Stimulated activated effector memory CD8-positive, alpha-beta T cell treated with anti-CD3 and anti-CD28 coated beads, Interleukin-12 subunit alpha, Interleukin-12 subunit beta, amount 100 ng/mL, for 72 hours (primary cell): ENCODE data around the gene STK35.
A peak's percentile ranks its signal among the peaks of the same experiment; 100 is the strongest.

Experiments used
- ATAC-seq: fragments of 150-1000 bp; cut with Tn5 transposase; 2 replicates; pipeline ENCODE4 v1.10.0; 2021
- DNase-seq, 2 donors: peaks; one replicate each; pipeline ENCODE4 v3.0.0; 2021 to 2022; ENCODE audit warnings: low spot score in 2 of 2
- H3K27ac Mint-ChIP-seq: one replicate; pipeline ENCODE4 v1.8.0; 2022; ENCODE audit warnings: mild to moderate bottlenecking, mixed read lengths
- H3K36me3 Mint-ChIP-seq: one replicate; pipeline ENCODE4 v1.8.0; 2022; ENCODE audit warnings: mild to moderate bottlenecking, mixed read lengths
- H3K4me1 Mint-ChIP-seq: one replicate; pipeline ENCODE4 v1.8.0; 2022; ENCODE audit warnings: mixed read lengths
- H3K4me3 Mint-ChIP-seq: one replicate; pipeline ENCODE4 v1.8.0; 2022; ENCODE audit warnings: mild to moderate bottlenecking, mixed read lengths
- H3K9me3 Mint-ChIP-seq: one replicate; pipeline ENCODE4 v1.8.0; 2022; ENCODE audit warnings: mixed read lengths

Gene STK35

GRCh38 chr20:2101057-2101864 lies at the start of gene STK35:
STK35 (plus strand) TSS chr20:2101827; CDS start chr20:2101882, 55 bp downstream.
- DNase-seq, result no peak
- Mint-ChIP-seq H3K4me3 (peak within 1 kb of the TSS; percentile 84), H3K4me1 (peaks cover 38% of the 10 kb centered on the region), H3K9me3 (no peaks in the 10 kb centered on the region), H3K36me3 (peaks cover 40% of the 10 kb centered on the region), H3K27ac (peak within 1 kb of the TSS; percentile 100)
- peak; percentile 58 for ATAC-seq

GRCh38 chr20:2051946-2052345 lies 49.7 kb upstream of the STK35 start:
- Mint-ChIP-seq H3K36me3 (no peaks in the 10 kb centered on the region), H3K4me1 (no peaks in the 10 kb centered on the region), H3K27ac (no peak overlapping the region), H3K9me3 (no peaks in the 10 kb centered on the region), H3K4me3 (no peak overlapping the region)
- DNase-seq (no peak), ATAC-seq (no peak)

GRCh38 chr20:2052741-2053140 lies 48.9 kb upstream of the STK35 start:
- DNase-seq (no peak), ATAC-seq (no peak)
- no peaks in the 10 kb centered on the region for H3K9me3 Mint-ChIP-seq
- H3K27ac Mint-ChIP-seq, result no peak overlapping the region
- H3K4me1 Mint-ChIP-seq, result no peaks in the 10 kb centered on the region
- H3K4me3 Mint-ChIP-seq, result no peak overlapping the region
- H3K36me3 Mint-ChIP-seq, result no peaks in the 10 kb centered on the region

- H3K9me3 Mint-ChIP-seq, result no peaks in the 10 kb centered on the region
- DNase-seq, result no peak
Measured at GRCh38 chr20:2053615-2054014, 48.0 kb upstream of the STK35 start.

GRCh38 chr20:2054911-2055310 lies 46.7 kb upstream of the STK35 start:
- ATAC-seq (no peak), DNase-seq (no peak)
- H3K27ac Mint-ChIP-seq, result no peak overlapping the region
- no peaks in the 10 kb centered on the region for H3K9me3 Mint-ChIP-seq
- no peaks in the 10 kb centered on the region for H3K4me1 Mint-ChIP-seq
- no peak overlapping the region for H3K4me3 Mint-ChIP-seq
- H3K36me3 Mint-ChIP-seq, result no peaks in the 10 kb centered on the region

More at GRCh38 chr20:2053615-2054014, 48.0 kb upstream of the STK35 start:
- no peaks in the 10 kb centered on the region for H3K4me1 Mint-ChIP-seq
- H3K27ac Mint-ChIP-seq, result no peak overlapping the region
- no peak for ATAC-seq
- H3K36me3 Mint-ChIP-seq, result no peaks in the 10 kb centered on the region
- H3K4me3 Mint-ChIP-seq, result no peak overlapping the region

- Mint-ChIP-seq H3K4me1 (no peaks in the 10 kb centered on the region), H3K27ac (no peak overlapping the region), H3K9me3 (no peaks in the 10 kb centered on the region), H3K4me3 (no peak overlapping the region), H3K36me3 (no peaks in the 10 kb centered on the region)
- no peak for ATAC-seq
- no peak for DNase-seq
Measured at GRCh38 chr20:2059411-2059810, 42.2 kb upstream of the STK35 start.

- Mint-ChIP-seq H3K9me3 (no peaks in the 10 kb centered on the region), H3K4me3 (no peak overlapping the region), H3K36me3 (no peaks in the 10 kb centered on the region), H3K4me1 (no peaks in the 10 kb centered on the region), H3K27ac (no peak overlapping the region)
- DNase-seq (no peak), ATAC-seq (no peak)
Measured at GRCh38 chr20:2065099-2065498, 36.5 kb upstream of the STK35 start.

- ATAC-seq (no peak), DNase-seq (no peak)
- no peaks in the 10 kb centered on the region for H3K36me3 Mint-ChIP-seq
- no peak overlapping the region for H3K4me3 Mint-ChIP-seq
- no peak overlapping the region for H3K27ac Mint-ChIP-seq
- H3K4me1 Mint-ChIP-seq, result no peaks in the 10 kb centered on the region
- no peaks in the 10 kb centered on the region for H3K9me3 Mint-ChIP-seq
Measured at GRCh38 chr20:2066461-2067122, 35.0 kb upstream of the STK35 start.

- no peak overlapping the region for H3K4me3 Mint-ChIP-seq
- H3K27ac Mint-ChIP-seq, result no peak overlapping the region
- H3K4me1 Mint-ChIP-seq, result no peaks in the 10 kb centered on the region
- H3K36me3 Mint-ChIP-seq, result no peaks in the 10 kb centered on the region
- DNase-seq (no peak), ATAC-seq (no peak)
- H3K9me3 Mint-ChIP-seq, result no peaks in the 10 kb centered on the region
Measured at GRCh38 chr20:2080532-2081224, 20.9 kb upstream of the STK35 start.

- no peak for DNase-seq
Measured at GRCh38 chr20:2084703-2085102, 16.9 kb upstream of the STK35 start.

GRCh38 chr20:2086177-2086979 lies 15.2 kb upstream of the STK35 start:
- H3K4me1 Mint-ChIP-seq, result no peaks in the 10 kb centered on the region
- no peaks in the 10 kb centered on the region for H3K9me3 Mint-ChIP-seq
- H3K27ac Mint-ChIP-seq, result no peak overlapping the region
- H3K4me3 Mint-ChIP-seq, result no peak overlapping the region
- ATAC-seq (no peak), DNase-seq (no peak)
- no peaks in the 10 kb centered on the region for H3K36me3 Mint-ChIP-seq

More at GRCh38 chr20:2084703-2085102, 16.9 kb upstream of the STK35 start:
- no peaks in the 10 kb centered on the region for H3K36me3 Mint-ChIP-seq
- no peak overlapping the region for H3K4me3 Mint-ChIP-seq
- no peaks in the 10 kb centered on the region for H3K9me3 Mint-ChIP-seq
- H3K4me1 Mint-ChIP-seq, result no peaks in the 10 kb centered on the region
- ATAC-seq, result no peak
- no peak overlapping the region for H3K27ac Mint-ChIP-seq

GRCh38 chr20:2086980-2087377 lies 14.6 kb upstream of the STK35 start:
- Mint-ChIP-seq H3K4me1 (no peaks in the 10 kb centered on the region), H3K9me3 (no peaks in the 10 kb centered on the region), H3K36me3 (no peaks in the 10 kb centered on the region), H3K27ac (no peak overlapping the region), H3K4me3 (no peak overlapping the region)
- ATAC-seq, result no peak
- no peak for DNase-seq

- H3K4me1 Mint-ChIP-seq, result no peaks in the 10 kb centered on the region
Measured at GRCh38 chr20:2088891-2089290, 12.7 kb upstream of the STK35 start.

GRCh38 chr20:2089447-2089846 lies 12.2 kb upstream of the STK35 start:
- Mint-ChIP-seq H3K27ac (no peak overlapping the region), H3K36me3 (no peaks in the 10 kb centered on the region), H3K4me1 (no peaks in the 10 kb centered on the region), H3K4me3 (no peak overlapping the region), H3K9me3 (no peaks in the 10 kb centered on the region)
- DNase-seq (no peak), ATAC-seq (no peak)

More at GRCh38 chr20:2088891-2089290, 12.7 kb upstream of the STK35 start:
- Mint-ChIP-seq H3K9me3 (no peaks in the 10 kb centered on the region), H3K4me3 (no peak overlapping the region), H3K27ac (no peak overlapping the region), H3K36me3 (no peaks in the 10 kb centered on the region)
- ATAC-seq, result no peak
- no peak for DNase-seq

GRCh38 chr20:2093159-2093781 lies 8.4 kb upstream of the STK35 start:
- DNase-seq (no peak), ATAC-seq (no peak)
- no peaks in the 10 kb centered on the region for H3K4me1 Mint-ChIP-seq
- H3K36me3 Mint-ChIP-seq, result no peaks in the 10 kb centered on the region
- no peak overlapping the region for H3K4me3 Mint-ChIP-seq
- H3K9me3 Mint-ChIP-seq, result no peaks in the 10 kb centered on the region
- no peak overlapping the region for H3K27ac Mint-ChIP-seq
